Bronchial epithelial cell (primary cell): ENCODE results near the gene PDE11A. TPM values are rescaled to one million over a fixed set of nuclear protein-coding genes. Genes with fewer than 3 reads are reported as not detected.

Experiments
- DNase-seq: peaks from one replicate; pipeline ENCODE4 v3.0.0-alpha.2; 2010; ENCODE audit warnings: low read depth
- FAIRE-seq: peaks from 2 replicates; lab custom pipeline; 2011; peaks lifted over from hg19 to GRCh38; lab: Jason Lieb, UNC
- H3K27me3 ChIP-seq: 2 replicates; pipeline ENCODE4 v1.5.1; 2011; ENCODE audit warnings: low read length; ENCODE audit not compliant: control insufficient read depth, insufficient read depth
- H3K36me3 ChIP-seq: 2 replicates; pipeline ENCODE4 v1.5.1; 2011; ENCODE audit warnings: low read length; ENCODE audit not compliant: control insufficient read depth, insufficient read depth
- H3K4me3 ChIP-seq: 2 replicates; pipeline ENCODE4 v1.5.1; 2011; ENCODE audit warnings: mild to moderate bottlenecking, low read depth, low read length, control low read depth
- total RNA-seq: library from RNA; depleted of rRNA; stranded (reverse); fragments of >200 nt; gene quantifications from 2 replicates; pipeline ENCODE4 v1.2.1, GENCODE V29; 2014
- TF ChIP-seq, protein P1 (sequence below): IDR thresholded peaks from 2 replicates; pipeline ENCODE4 v1.5.1; 2011; ENCODE audit warnings: mild to moderate bottlenecking, moderate library complexity, low read length, control low read depth, inconsistent platforms; ENCODE audit not compliant: insufficient read depth, severe bottlenecking

The PDE11A gene
- total RNA-seq, 1 donor from 2014 or later, result not detected

DNA sequence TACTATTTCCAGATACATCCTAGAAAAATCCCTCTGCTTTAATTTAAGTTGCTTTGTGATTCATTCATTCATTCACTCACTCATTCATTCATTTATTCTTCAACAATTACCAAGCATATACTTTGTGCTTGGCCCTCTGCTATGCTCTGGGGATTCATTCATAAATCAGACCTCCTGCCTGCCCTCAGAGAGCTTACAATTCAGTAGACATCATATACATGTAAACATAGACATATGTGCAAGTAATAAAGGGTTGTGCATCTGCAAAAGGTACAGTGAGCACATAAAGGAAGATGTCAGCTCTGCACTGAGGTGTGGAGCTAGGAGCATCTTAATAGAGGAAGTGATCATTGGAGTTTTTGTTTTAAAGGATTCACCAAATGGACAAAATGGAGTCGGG lies 490.6 kb downstream of the PDE11A start:
- Histone ChIP-seq H3K36me3 (no peaks in the 10 kb centered on the region), H3K4me3 (no peak overlapping the region), H3K27me3 (no peaks in the 10 kb centered on the region)
- no peak for FAIRE-seq
- DNase-seq, result no peak
- TF ChIP-seq, protein P1, sequence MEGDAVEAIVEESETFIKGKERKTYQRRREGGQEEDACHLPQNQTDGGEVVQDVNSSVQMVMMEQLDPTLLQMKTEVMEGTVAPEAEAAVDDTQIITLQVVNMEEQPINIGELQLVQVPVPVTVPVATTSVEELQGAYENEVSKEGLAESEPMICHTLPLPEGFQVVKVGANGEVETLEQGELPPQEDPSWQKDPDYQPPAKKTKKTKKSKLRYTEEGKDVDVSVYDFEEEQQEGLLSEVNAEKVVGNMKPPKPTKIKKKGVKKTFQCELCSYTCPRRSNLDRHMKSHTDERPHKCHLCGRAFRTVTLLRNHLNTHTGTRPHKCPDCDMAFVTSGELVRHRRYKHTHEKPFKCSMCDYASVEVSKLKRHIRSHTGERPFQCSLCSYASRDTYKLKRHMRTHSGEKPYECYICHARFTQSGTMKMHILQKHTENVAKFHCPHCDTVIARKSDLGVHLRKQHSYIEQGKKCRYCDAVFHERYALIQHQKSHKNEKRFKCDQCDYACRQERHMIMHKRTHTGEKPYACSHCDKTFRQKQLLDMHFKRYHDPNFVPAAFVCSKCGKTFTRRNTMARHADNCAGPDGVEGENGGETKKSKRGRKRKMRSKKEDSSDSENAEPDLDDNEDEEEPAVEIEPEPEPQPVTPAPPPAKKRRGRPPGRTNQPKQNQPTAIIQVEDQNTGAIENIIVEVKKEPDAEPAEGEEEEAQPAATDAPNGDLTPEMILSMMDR, result no peak

DNA sequence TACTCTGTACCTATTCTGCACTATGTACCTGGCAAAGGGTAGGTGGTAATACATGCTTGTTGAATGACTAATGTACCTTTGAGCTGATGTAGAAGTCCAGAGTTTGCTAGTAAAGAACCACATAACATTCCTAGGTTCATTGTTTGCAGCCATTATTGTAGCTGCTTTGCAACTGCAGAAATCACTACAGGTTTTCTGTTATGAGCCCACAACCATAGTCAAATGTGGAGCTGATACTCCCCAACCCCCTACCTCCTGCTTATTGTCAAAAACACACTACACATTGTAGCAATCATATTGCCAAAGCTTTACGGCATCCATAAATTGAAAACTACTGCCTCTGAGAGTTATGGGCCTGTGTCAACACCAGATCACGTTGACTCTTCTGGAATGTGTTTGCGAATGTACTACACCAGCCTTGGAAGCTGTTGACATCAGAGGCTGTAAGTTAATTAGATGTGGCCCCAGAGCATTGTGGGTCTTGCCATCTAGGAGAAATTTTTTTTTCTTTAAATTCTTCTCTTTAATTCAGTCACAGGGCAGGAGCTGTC lies 493.0 kb downstream of the PDE11A start:
- H3K4me3 ChIP-seq, result no peak overlapping the region
- FAIRE-seq, result no peak
- TF ChIP-seq, protein P1, result no peak
- H3K27me3 ChIP-seq, result no peaks in the 10 kb centered on the region
- H3K36me3 ChIP-seq, result no peaks in the 10 kb centered on the region
- DNase-seq, result peak; percentile 26

DNA sequence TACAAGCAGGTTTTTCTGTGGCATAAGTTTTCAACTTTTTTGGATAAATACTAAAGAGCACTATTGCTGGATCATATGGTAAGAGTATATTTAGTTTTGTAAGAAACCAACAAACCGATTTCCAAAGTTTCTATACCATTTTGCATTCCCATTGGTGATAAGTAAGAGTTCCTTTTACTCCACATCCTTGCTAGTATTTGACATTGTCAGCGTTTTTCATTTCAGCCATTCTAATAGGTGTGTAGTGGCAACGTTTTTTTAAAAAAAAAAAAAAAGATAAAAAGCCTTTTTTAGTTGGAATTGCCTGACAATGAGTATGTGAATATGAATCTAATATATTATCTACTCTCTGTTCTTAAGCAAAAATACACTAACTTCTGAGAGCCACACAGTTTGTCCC lies 494.1 kb downstream of the PDE11A start:
- TF ChIP-seq, protein P1, result no peak
- no peak overlapping the region for H3K4me3 ChIP-seq
- no peaks in the 10 kb centered on the region for H3K27me3 ChIP-seq
- no peak for DNase-seq
- no peaks in the 10 kb centered on the region for H3K36me3 ChIP-seq
- no peak for FAIRE-seq

DNA sequence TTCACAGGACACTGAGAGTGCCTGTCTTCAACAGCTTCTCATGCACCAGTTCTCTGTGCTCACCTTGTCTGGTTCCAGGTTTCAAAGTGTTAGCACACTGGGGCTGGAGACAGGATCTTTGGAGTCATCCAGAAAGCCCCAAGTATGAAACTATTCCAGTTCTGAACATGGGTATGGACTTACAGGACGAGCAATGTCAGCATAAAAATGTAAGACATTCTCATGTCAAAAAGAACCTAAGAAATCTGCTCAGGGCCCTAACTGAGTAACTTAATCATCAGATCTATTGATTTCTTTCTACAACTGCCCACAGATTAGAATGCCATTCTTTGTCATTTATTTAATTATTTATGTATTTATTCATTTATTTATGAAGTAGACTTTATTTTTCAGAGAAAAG lies 495.5 kb downstream of the PDE11A start:
- Histone ChIP-seq H3K4me3 (no peak overlapping the region), H3K36me3 (no peaks in the 10 kb centered on the region), H3K27me3 (no peaks in the 10 kb centered on the region)
- DNase-seq (no peak), FAIRE-seq (no peak)
- TF ChIP-seq, protein P1, result no peak

DNA sequence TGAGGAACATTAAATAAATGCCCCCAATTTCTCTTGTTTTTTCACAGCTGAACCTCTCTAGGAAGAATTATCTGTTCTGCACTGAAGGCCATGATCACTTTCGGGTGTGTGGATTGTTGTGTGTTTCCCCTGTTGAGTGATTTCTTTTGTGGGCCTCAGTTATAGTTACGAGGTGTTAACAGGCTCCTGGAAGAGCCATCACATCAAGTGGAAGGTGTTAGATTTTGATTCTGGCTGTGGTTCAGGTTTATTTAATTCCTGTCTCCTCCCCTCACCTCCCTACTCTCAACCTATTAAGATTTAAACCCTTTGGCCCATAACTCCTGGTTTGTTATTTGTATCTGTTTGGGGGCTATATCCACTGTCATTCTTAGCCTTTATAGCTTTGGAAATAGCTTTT lies 497.2 kb downstream of the PDE11A start:
- FAIRE-seq, result no peak
- TF ChIP-seq, protein P1, result no peak
- Histone ChIP-seq H3K4me3 (no peak overlapping the region), H3K27me3 (no peaks in the 10 kb centered on the region), H3K36me3 (no peaks in the 10 kb centered on the region)
- no peak for DNase-seq

DNA sequence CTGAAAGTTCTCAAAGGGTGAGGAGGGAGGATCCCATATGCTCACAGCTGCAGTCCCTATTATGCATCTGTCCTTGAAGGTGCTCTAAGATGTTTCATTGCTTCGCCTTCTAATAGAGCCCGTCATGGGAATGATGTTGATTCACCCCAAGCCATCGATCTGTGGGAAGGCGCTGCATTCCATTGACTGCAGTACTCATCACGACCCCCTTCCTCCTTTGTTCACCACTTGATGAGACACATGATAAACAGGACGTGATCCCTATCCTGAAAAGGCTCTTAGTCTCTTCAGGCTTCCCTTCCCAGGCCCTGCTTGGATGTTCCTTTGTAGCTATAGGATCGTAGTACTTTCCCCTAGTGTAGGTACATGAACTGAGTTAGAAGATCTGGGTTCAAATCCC lies 498.2 kb downstream of the PDE11A start:
- TF ChIP-seq, protein P1, result no peak
- Histone ChIP-seq H3K27me3 (no peaks in the 10 kb centered on the region), H3K4me3 (no peak overlapping the region), H3K36me3 (no peaks in the 10 kb centered on the region)
- no peak for FAIRE-seq
- DNase-seq, result no peak
